HEK293 (cell line): ENCODE data around the gene PGM1.

Experiments
- CTCF ChIA-PET: fragments of 350-600 bp; formaldehyde crosslinking; extraction: SDS; loops from one replicate; lab custom pipeline; 2021; ENCODE audit warnings: antibody characterized with exemption; lab: Yijun Ruan, JAX
- POLR2A ChIA-PET: fragments of 300-600 bp; formaldehyde crosslinking; extraction: SDS; loops from one replicate; lab custom pipeline; 2020; ENCODE audit warnings: antibody characterized with exemption, inconsistent platforms; lab: Yijun Ruan, JAX
- H3K27ac ChIP-seq: fragments of 200-500 bp; sonication (Bioruptor generic); 2 replicates; pipeline ENCODE4 v1.5.1; 2014; ENCODE audit warnings: low read depth, low read length, control low read depth, inconsistent platforms; ENCODE audit errors: extremely low read depth
- H3K36me3 ChIP-seq, 2 experiments: fragments of 200-500 bp in 1 of 2; sonication (Bioruptor generic) in 1 of 2; 1 replicate in 1 of 2; 2 replicates in 1 of 2; pipeline ENCODE4 v1.5.1; 2014 to 2017; ENCODE audit warnings: inconsistent platforms in 2 of 2, low read length in 2 of 2; ENCODE audit not compliant: control insufficient read depth in 2 of 2, insufficient read depth in 1 of 2
- H3K4me1 ChIP-seq: fragments of 200-500 bp; sonication (Bioruptor generic); 2 replicates; pipeline ENCODE4 v1.5.1; 2014; ENCODE audit warnings: mild to moderate bottlenecking, low read length, inconsistent platforms; ENCODE audit not compliant: control insufficient read depth, insufficient read depth
- H3K4me3 ChIP-seq: 2 replicates; pipeline ENCODE4 v1.5.1; 2011; ENCODE audit warnings: low read depth, mild to moderate bottlenecking, control low read depth, low read length, moderate library complexity
- H3K9me3 ChIP-seq: fragments of 200-500 bp; sonication (Bioruptor generic); 2 replicates; pipeline ENCODE4 v1.5.1; 2014; ENCODE audit warnings: low read depth, low read length, inconsistent platforms; ENCODE audit not compliant: control insufficient read depth, insufficient read depth
- AEBP2 ChIP-seq: fragments of 450-650 bp; formaldehyde crosslinking; IDR thresholded peaks from 2 replicates; pipeline ENCODE4 v1.5.1; 2016; ENCODE audit warnings: missing biosample characterization, missing genetic modification characterization, borderline replicate concordance
- PRDM10 ChIP-seq: fragments of 450-650 bp; formaldehyde crosslinking; IDR thresholded peaks from 2 replicates; pipeline ENCODE4 v1.5.1; 2016; ENCODE audit warnings: missing biosample characterization, missing genetic modification characterization
- REPIN1 ChIP-seq: fragments of 450-650 bp; formaldehyde crosslinking; IDR thresholded peaks from 2 replicates; pipeline ENCODE4 v1.5.1; 2017; ENCODE audit warnings: missing biosample characterization, missing genetic modification characterization, low read depth
- REST ChIP-seq: fragments of 450-650 bp; formaldehyde crosslinking; IDR thresholded peaks from 2 replicates; pipeline ENCODE4 v1.5.1; 2016; ENCODE audit warnings: missing biosample characterization, missing genetic modification characterization
- SP3 ChIP-seq: fragments of 450-650 bp; formaldehyde crosslinking; IDR thresholded peaks from 2 replicates; pipeline ENCODE4 v1.5.1; 2016; ENCODE audit warnings: missing biosample characterization, missing genetic modification characterization
- ZBTB1 ChIP-seq: fragments of 450-650 bp; formaldehyde crosslinking; IDR thresholded peaks from 2 replicates; pipeline ENCODE4 v1.5.1; 2016; ENCODE audit warnings: missing biosample characterization, missing genetic modification characterization
- ZBTB49 ChIP-seq: fragments of 450-650 bp; formaldehyde crosslinking; IDR thresholded peaks from 2 replicates; pipeline ENCODE4 v1.5.1; 2016; ENCODE audit warnings: missing biosample characterization, missing genetic modification characterization, low read depth
- ZBTB7A ChIP-seq: fragments of 450-650 bp; formaldehyde crosslinking; IDR thresholded peaks from 2 replicates; pipeline ENCODE4 v1.5.1; 2016; ENCODE audit warnings: low read depth, missing biosample characterization, missing genetic modification characterization
- ZNF121 ChIP-seq: fragments of 450-650 bp; formaldehyde crosslinking; IDR thresholded peaks from 2 replicates; pipeline ENCODE4 v1.5.1; 2016; ENCODE audit warnings: missing biosample characterization, missing genetic modification characterization
- ZNF16 ChIP-seq: fragments of 450-650 bp; formaldehyde crosslinking; IDR thresholded peaks from 2 replicates; pipeline ENCODE4 v1.5.1; 2016; ENCODE audit warnings: low read depth, missing biosample characterization, missing genetic modification characterization
- ZNF610 ChIP-seq: fragments of 450-650 bp; formaldehyde crosslinking; IDR thresholded peaks from 2 replicates; pipeline ENCODE4 v1.5.1; 2016; ENCODE audit warnings: missing biosample characterization, missing genetic modification characterization, borderline replicate concordance
- ZNF621 ChIP-seq: fragments of 450-650 bp; formaldehyde crosslinking; IDR thresholded peaks from 2 replicates; pipeline ENCODE4 v1.5.1; 2017; ENCODE audit warnings: missing biosample characterization, missing genetic modification characterization
- ZNF654 ChIP-seq: fragments of 450-650 bp; formaldehyde crosslinking; IDR thresholded peaks from 2 replicates; pipeline ENCODE4 v1.5.1; 2016; ENCODE audit warnings: low read depth, missing biosample characterization, missing genetic modification characterization
- ZNF785 ChIP-seq: fragments of 450-650 bp; formaldehyde crosslinking; IDR thresholded peaks from 2 replicates; pipeline ENCODE4 v1.5.1; 2016; ENCODE audit warnings: missing biosample characterization, missing genetic modification characterization
- ZSCAN18 ChIP-seq: fragments of 450-650 bp; formaldehyde crosslinking; IDR thresholded peaks from 2 replicates; pipeline ENCODE4 v1.5.1; 2016; ENCODE audit warnings: missing biosample characterization, missing genetic modification characterization

PGM1 gene

GRCh38 chr1:63599799-63600198 is 6.6 kb downstream of the PGM1 start:
- TF ChIP-seq ZNF610 (tag by site-specific recombination), result no peak
- no peak for TF ChIP-seq PRDM10 (tag by site-specific recombination)
- TF ChIP-seq ZSCAN18 (tag by site-specific recombination), result no peak
- no peak for TF ChIP-seq ZNF16 (tag by site-specific recombination)
- TF ChIP-seq SP3 (tag by site-specific recombination), result no peak
- no peak for TF ChIP-seq AEBP2
- no peak for TF ChIP-seq ZNF654
- no peak for TF ChIP-seq ZBTB49 (tag by site-specific recombination)
- no peak for TF ChIP-seq REST (tag by site-specific recombination)
- no peak for TF ChIP-seq ZNF121 (tag by site-specific recombination)
- no peak for TF ChIP-seq REPIN1 (tag by site-specific recombination)
- no peak for TF ChIP-seq ZBTB1
- TF ChIP-seq ZNF621 (tag by site-specific recombination), result no peak
- TF ChIP-seq ZNF785, result no peak
- TF ChIP-seq ZBTB7A, result no peak
- TF ChIP-seq, all 188 proteins: peak for 0
- Histone ChIP-seq H3K9me3 (no peaks in the 10 kb centered on the region), H3K36me3 (peaks cover 0 to 4% of the 10 kb centered on the region in 2 experiments; a peak in 1 of 3 replicates), H3K27ac (no peak overlapping the region), H3K4me1 (no peaks in the 10 kb centered on the region), H3K4me3 (no peak overlapping the region)
- POLR2A ChIA-PET, result no interaction called here
- CTCF ChIA-PET, result no interaction called here
